Endometrial microvascular endothelial cells (primary cell): ENCODE measurements around the gene CFAP57. TPM values are rescaled to one million over a fixed set of nuclear protein-coding genes. Genes with fewer than 3 reads are reported as not detected.

Experiments used
- total RNA-seq: library from RNA; depleted of rRNA; stranded (reverse); fragments of >200 nt; gene quantifications from one replicate; pipeline ENCODE4 v1.2.3, GENCODE V29; 2015; ENCODE audit errors: inconsistent ontology term

CFAP57 gene
- total RNA-seq, 1 donor from 2014 or later, result not detected

Other genes starting within 250 kb of the CFAP57 start
- 39.0 TPM for gene SLC2A1, start 213.5 kb upstream of the CFAP57 start, total RNA-seq
- gene EBNA1BP2, start within 50 bp of the CFAP57 start, total RNA-seq, result 184 TPM
- not detected for gene TMEM125, start 97.7 kb downstream of the CFAP57 start, total RNA-seq
- gene C1orf210, start 113.3 kb downstream of the CFAP57 start, total RNA-seq, result not detected
- gene TIE1, start 128.7 kb downstream of the CFAP57 start, total RNA-seq, result 302 TPM
- gene MPL, start 165.5 kb downstream of the CFAP57 start, total RNA-seq, result not detected
- gene CDC20, start 186.7 kb downstream of the CFAP57 start, total RNA-seq, result 251 TPM
- 115 TPM for gene ELOVL1, start 195.7 kb downstream of the CFAP57 start, total RNA-seq
- gene MED8, start 217.5 kb downstream of the CFAP57 start, total RNA-seq, result 51.3 TPM
- 10.9 TPM for gene SZT2, start 217.6 kb downstream of the CFAP57 start, total RNA-seq